ENCODE results near the gene GGCX.
A peak's percentile ranks its signal among the peaks of the same experiment; 100 is the strongest.

The GGCX gene

DNA sequence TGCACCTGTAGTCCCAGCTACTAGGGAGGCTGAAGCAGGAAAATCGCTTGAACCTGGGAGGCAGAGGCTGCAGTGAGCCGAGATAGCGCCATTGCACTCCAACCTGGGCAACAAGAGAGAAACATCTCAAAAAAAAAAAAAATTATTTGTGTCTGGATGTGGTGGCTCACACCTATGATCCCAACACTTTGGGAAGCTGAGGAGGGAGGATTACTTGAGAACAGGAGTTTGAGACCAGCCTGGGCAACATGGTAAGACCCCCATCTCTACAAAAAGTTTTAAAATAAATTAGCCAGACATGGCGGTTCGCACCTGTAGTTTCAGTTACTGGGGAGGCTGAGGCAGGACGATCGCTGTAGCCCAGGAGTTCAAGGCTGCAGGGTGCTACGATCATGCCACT, 14.4 kb upstream of the GGCX start:
- TF ChIP-seq CTCF (IDR thresholded peaks at IDR 0.05; ENCODE audit: low read depth, low read length, poor library complexity, severe bottlenecking) (no peak), EZH2phosphoT487 (IDR thresholded peaks at IDR 0.05; ENCODE audit: borderline replicate concordance, low read length) (no peak)
- no peak overlapping the region for H3K4me2 ChIP-seq (ENCODE audit: low read length)
- peaks cover 28% of the 10 kb centered on the region for H3K4me1 ChIP-seq (ENCODE audit: control insufficient read depth, low read length)
- peaks cover 13% of the 10 kb centered on the region for H3K27me3 ChIP-seq (ENCODE audit: control insufficient read depth, low read length)
- no peaks in the 10 kb centered on the region for H4K20me1 ChIP-seq (ENCODE audit: control insufficient read depth, insufficient read depth, low read depth, low read length)
- H3K79me2 ChIP-seq (ENCODE audit: control insufficient read depth, low read length) = peaks cover 31% of the 10 kb centered on the region
- no peaks in the 10 kb centered on the region for H3K9me2 ChIP-seq (replicated peaks; ENCODE audit: control insufficient read depth, low read length)
- H3K27ac ChIP-seq (ENCODE audit: low read depth, low read length) = no peak overlapping the region
- H3K36me3 ChIP-seq (ENCODE audit: control insufficient read depth, low read length) = peaks cover 21% of the 10 kb centered on the region
- no peaks in the 10 kb centered on the region for H3F3A ChIP-seq (ENCODE audit: control insufficient read depth, insufficient read depth)
- H3K4me3 ChIP-seq (ENCODE audit: low read length) = no peak overlapping the region
- H3K9me3 ChIP-seq (ENCODE audit: control insufficient read depth, insufficient read depth, low read length) = no peaks in the 10 kb centered on the region

DNA sequence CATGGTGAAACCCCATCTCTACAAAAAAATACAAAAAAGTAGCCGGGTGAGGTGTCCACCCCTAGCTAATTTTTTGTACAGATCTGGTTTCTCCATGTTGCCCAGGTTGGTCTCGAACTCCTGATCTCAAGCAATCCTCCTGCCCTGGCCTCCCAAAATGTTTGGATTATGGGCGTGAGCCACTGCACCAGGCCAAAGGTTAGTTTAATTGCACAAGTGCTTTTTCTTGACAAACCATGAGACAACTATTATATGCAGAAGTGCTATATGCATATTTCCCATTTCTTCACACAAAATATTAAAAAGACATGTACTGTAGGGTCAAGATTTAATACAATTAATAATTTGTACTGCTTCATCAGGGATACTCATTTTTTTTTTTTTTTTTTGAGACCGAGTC, 5.0 kb upstream of the GGCX start:
- Histone ChIP-seq H3K27me3 (ENCODE audit: control insufficient read depth, low read length) (peaks cover 12% of the 10 kb centered on the region), H3K4me2 (ENCODE audit: low read length) (no peak overlapping the region), H3K79me2 (ENCODE audit: control insufficient read depth, low read length) (no peaks in the 10 kb centered on the region; the same call in 1 of the 2 replicates), H3K36me3 (ENCODE audit: control insufficient read depth, low read length) (no peaks in the 10 kb centered on the region), H3K4me3 (ENCODE audit: low read length) (no peak overlapping the region), H3K4me1 (ENCODE audit: control insufficient read depth, low read length) (peaks cover 19% of the 10 kb centered on the region), H4K20me1 (ENCODE audit: control insufficient read depth, insufficient read depth, low read depth, low read length) (no peaks in the 10 kb centered on the region), H3K27ac (ENCODE audit: low read depth, low read length) (no peak overlapping the region), H3F3A (ENCODE audit: control insufficient read depth, insufficient read depth) (peaks cover 4% of the 10 kb centered on the region; the same call in 1 of the 2 replicates), H3K9me3 (ENCODE audit: control insufficient read depth, insufficient read depth, low read length) (no peaks in the 10 kb centered on the region), H3K9me2 (replicated peaks; ENCODE audit: control insufficient read depth, low read length) (no peaks in the 10 kb centered on the region)
- TF ChIP-seq CTCF (IDR thresholded peaks at IDR 0.05; ENCODE audit: low read depth, low read length, poor library complexity, severe bottlenecking) = no peak
- TF ChIP-seq EZH2phosphoT487 (IDR thresholded peaks at IDR 0.05; ENCODE audit: borderline replicate concordance, low read length) = no peak

DNA sequence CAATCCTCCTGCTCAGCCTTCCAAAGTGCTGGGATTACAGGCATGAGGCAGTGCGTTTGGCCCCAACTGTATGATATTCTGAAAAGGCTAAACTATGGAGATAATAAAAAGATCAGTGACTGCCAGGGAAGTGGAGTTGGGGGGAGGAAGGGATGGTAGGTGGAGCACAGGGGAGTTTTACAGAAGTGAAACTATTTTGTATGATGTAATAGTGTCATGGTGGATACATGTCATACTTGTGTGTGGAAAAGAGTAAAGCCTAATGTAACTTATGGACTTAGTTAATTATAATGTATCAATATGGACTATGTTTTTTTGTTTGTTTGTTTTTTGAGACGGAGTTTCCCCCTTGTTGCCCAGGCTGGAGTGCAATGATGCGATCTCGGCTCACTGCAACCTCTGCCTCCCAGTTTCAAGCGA, 2.9 kb upstream of the GGCX start:
- H3K4me1 ChIP-seq (ENCODE audit: control insufficient read depth, low read length) = peaks cover 30% of the 10 kb centered on the region
- peak overlapping the region; percentile 64 for H3K27ac ChIP-seq (ENCODE audit: low read depth, low read length)
- H3K4me2 ChIP-seq (ENCODE audit: low read length) = peak overlapping the region; percentile 72
- no peaks in the 10 kb centered on the region for H3K9me3 ChIP-seq (ENCODE audit: control insufficient read depth, insufficient read depth, low read length)
- H3F3A ChIP-seq (ENCODE audit: control insufficient read depth, insufficient read depth) = peaks cover 4% of the 10 kb centered on the region; the same call in 1 of the 2 replicates
- H3K79me2 ChIP-seq (ENCODE audit: control insufficient read depth, low read length) = peaks cover 20% of the 10 kb centered on the region
- no peaks in the 10 kb centered on the region for H3K27me3 ChIP-seq (ENCODE audit: control insufficient read depth, low read length)
- TF ChIP-seq EZH2phosphoT487 (IDR thresholded peaks at IDR 0.05; ENCODE audit: borderline replicate concordance, low read length) (no peak), CTCF (IDR thresholded peaks at IDR 0.05; ENCODE audit: low read depth, low read length, poor library complexity, severe bottlenecking) (no peak)
- no peaks in the 10 kb centered on the region for H3K9me2 ChIP-seq (replicated peaks; ENCODE audit: control insufficient read depth, low read length)
- H3K4me3 ChIP-seq (ENCODE audit: low read length) = peak overlapping the region; percentile 58
- no peaks in the 10 kb centered on the region; the same call in 1 of the 2 replicates for H3K36me3 ChIP-seq (ENCODE audit: control insufficient read depth, low read length)
- no peaks in the 10 kb centered on the region for H4K20me1 ChIP-seq (ENCODE audit: control insufficient read depth, insufficient read depth, low read depth, low read length)

Data from DOHH2 (cell line).